Thoracic aorta (tissue), 2 donors: Measurements from ENCODE around the gene TAX1BP3. TPM values are rescaled to one million over a fixed set of nuclear protein-coding genes. Genes with fewer than 3 reads are reported as not detected.

ENCODE experiments used
- ATAC-seq: fragments of 150-250 bp; one replicate; pipeline ENCODE4 v1.8.0; 2017; ENCODE audit warnings: low read depth; ENCODE audit not compliant: insufficient number of reproducible peaks, low FRiP score
- DNase-seq: peaks from one replicate; pipeline ENCODE4 v3.0.0-alpha.2; 2020; ENCODE audit warnings: low spot score
- H3K27ac ChIP-seq, 2 donors: fragments of 200-600 bp; sonication (generic); 1 replicate in 1 of 2; 2 replicates in 1 of 2; pipeline ENCODE4 v1.5.1; 2016; ENCODE audit warnings: mild to moderate bottlenecking in 2 of 2, moderate library complexity in 2 of 2
- H3K27me3 ChIP-seq: fragments of 200-600 bp; sonication (generic); replicated peaks from 2 replicates; pipeline ENCODE4 v1.6.0; 2016; ENCODE audit warnings: mild to moderate bottlenecking; ENCODE audit not compliant: insufficient read depth
- H3K36me3 ChIP-seq: fragments of 200-600 bp; sonication (generic); one replicate; pipeline ENCODE4 v1.5.1; 2016
- H3K4me1 ChIP-seq, 2 donors: fragments of 200-600 bp; sonication (generic); 1 replicate in 1 of 2; 2 replicates in 1 of 2; pipeline versions ENCODE4 v1.5.1 to v1.6.0; 2016; ENCODE audit warnings: low read depth in 2 of 2, mild to moderate bottlenecking in 1 of 2; ENCODE audit not compliant: control insufficient read depth in 1 of 2
- H3K4me3 ChIP-seq: fragments of 200-600 bp; sonication (generic); 2 replicates; pipeline ENCODE4 v1.5.1; 2016; ENCODE audit warnings: mild to moderate bottlenecking
- H3K9me3 ChIP-seq: fragments of 200-600 bp; sonication (generic); 2 replicates; pipeline ENCODE4 v1.5.1; 2016
- total RNA-seq, 2 donors: library from RNA; depleted of rRNA; stranded (reverse); fragments of >200 nt; gene quantifications; one replicate each; pipeline versions ENCODE4 v1.1.0 to v1.2.3, GENCODE V29; 2016
- TF ChIP-seq, protein P1 (sequence below): fragments of 200-600 bp; sonication (generic); IDR thresholded peaks from one replicate; pipeline ENCODE4 v1.5.1; 2019; ENCODE audit warnings: antibody characterized with exemption

TAX1BP3 gene
- total RNA-seq, 2 donors from 2014 or later: 127 to 243 TPM

DNA sequence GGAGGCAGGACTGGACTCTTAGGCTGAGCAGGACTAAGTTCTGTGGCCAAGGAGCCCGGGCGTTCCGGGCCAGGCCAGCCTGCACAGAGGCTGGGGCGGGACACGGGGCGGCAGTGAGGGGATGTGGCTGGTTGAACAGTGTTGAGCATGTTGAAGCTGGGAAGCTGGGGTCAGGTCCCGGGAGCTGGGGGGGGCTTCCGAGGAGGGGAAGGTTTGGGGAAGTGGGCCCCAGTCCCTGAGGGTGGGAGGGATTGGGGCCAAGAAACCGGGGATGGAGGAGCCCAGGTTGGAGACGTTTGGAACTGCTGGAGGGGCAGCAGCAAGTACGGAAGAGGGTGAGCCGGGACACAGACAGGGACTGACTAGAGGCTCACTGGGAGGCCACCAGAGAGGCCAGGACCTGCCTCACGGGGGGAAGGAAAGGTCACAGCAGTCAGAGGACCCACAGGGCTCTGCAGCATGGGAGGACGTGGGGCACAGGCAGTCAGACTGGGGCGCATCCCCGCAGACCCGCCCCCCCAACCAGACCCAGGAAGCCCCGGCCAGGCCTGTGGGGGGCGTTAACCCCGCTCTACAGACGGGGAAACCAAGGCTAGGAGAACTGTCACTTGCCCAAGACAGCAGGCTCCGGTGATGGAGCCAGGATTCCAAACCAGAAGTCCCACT is 9.5 kb downstream of the TAX1BP3 start:
- H3K4me1 ChIP-seq: peaks cover 21 to 37% of the 10 kb centered on the region in 2 donors
- TF ChIP-seq, protein P1, sequence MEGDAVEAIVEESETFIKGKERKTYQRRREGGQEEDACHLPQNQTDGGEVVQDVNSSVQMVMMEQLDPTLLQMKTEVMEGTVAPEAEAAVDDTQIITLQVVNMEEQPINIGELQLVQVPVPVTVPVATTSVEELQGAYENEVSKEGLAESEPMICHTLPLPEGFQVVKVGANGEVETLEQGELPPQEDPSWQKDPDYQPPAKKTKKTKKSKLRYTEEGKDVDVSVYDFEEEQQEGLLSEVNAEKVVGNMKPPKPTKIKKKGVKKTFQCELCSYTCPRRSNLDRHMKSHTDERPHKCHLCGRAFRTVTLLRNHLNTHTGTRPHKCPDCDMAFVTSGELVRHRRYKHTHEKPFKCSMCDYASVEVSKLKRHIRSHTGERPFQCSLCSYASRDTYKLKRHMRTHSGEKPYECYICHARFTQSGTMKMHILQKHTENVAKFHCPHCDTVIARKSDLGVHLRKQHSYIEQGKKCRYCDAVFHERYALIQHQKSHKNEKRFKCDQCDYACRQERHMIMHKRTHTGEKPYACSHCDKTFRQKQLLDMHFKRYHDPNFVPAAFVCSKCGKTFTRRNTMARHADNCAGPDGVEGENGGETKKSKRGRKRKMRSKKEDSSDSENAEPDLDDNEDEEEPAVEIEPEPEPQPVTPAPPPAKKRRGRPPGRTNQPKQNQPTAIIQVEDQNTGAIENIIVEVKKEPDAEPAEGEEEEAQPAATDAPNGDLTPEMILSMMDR: no peak
- H3K36me3 ChIP-seq: peaks cover 30% of the 10 kb centered on the region
- no peaks in the 10 kb centered on the region for H3K9me3 ChIP-seq
- peak overlapping the region; percentile 84 to 91 for H3K27ac ChIP-seq
- no peak for DNase-seq
- no peak for ATAC-seq
- no peaks in the 10 kb centered on the region for H3K27me3 ChIP-seq
- no peak overlapping the region for H3K4me3 ChIP-seq

GRCh38 chr17:3657874-3658783 is 10.2 kb downstream of the TAX1BP3 start:
- Histone ChIP-seq H3K9me3 (no peaks in the 10 kb centered on the region), H3K4me3 (no peak overlapping the region), H3K27me3 (no peaks in the 10 kb centered on the region), H3K36me3 (peaks cover 22% of the 10 kb centered on the region), H3K27ac (peak overlapping the region; percentile 84 to 91), H3K4me1 (peaks cover 21 to 37% of the 10 kb centered on the region in 2 donors)
- DNase-seq (no peak), ATAC-seq (no peak)
- TF ChIP-seq, protein P1: no peak

DNA sequence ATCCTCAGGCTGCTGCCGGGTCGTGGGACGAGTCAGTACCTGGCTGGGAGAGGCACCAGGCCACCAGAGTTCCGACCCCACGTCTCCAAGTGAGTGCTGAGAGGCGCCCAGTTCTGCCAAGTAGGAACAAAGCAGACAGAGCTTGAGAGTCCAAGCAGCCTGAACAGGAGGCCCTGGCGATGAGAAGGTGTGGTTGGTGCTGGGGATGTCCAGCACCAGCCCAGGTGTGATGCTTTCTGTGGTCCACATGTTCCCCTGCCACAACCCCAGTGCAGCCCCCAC is 10.8 kb downstream of the TAX1BP3 start:
- no peak overlapping the region for H3K4me3 ChIP-seq
- H3K4me1 ChIP-seq: peaks cover 21 to 37% of the 10 kb centered on the region in 2 donors
- no peak for ATAC-seq
- DNase-seq: no peak
- H3K9me3 ChIP-seq: no peaks in the 10 kb centered on the region
- no peak overlapping the region for H3K27ac ChIP-seq
- H3K36me3 ChIP-seq: peaks cover 16% of the 10 kb centered on the region
- TF ChIP-seq, protein P1: no peak
- H3K27me3 ChIP-seq: no peaks in the 10 kb centered on the region

DNA sequence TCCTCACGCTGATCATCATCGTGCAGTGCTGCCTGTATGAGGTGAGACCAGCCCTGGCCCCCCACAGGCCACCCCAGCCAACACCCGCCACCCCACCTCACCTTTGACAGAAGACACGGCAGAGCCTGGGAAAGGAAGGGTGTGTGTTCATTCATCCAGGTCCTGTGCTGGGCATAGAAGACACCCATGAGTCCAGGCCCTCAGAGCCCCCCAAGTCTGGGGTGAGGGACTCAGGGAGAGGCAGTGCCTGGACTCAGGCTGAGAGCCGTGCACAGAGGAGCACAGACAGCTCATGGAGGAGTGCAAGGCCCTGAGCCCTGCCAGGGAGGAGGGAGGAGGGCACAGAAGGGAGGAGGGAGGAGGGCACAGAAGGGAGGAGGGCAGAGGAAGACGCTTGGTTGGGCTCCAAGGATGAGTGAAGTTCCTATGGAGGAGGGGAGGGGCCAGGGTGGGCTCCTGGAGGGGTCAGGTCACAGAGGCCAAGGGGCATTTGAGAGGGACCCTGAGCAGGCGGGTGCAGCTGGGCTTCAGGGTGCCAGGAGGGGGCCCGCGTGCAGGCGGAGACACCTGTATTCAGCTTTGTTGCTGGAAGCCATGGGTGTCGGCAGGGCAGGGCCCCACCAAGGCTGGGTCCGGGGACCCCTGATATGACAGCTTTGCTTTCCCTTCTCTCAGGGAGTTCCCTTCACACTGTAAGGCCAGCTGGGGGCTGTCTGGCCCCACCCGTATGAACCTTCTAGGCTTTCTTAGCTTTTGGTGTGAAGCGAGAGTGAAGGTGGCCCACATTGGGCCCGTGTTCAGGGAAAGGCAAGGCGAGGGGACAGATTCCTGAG is 11.4 kb downstream of the TAX1BP3 start:
- Histone ChIP-seq H3K9me3 (no peaks in the 10 kb centered on the region), H3K27ac (no peak overlapping the region)
- no peak for DNase-seq

More for the DNA sequence above, 11.4 kb downstream of the TAX1BP3 start:
- H3K36me3 ChIP-seq: peaks cover 11% of the 10 kb centered on the region
- no peak for ATAC-seq
- H3K27me3 ChIP-seq: no peaks in the 10 kb centered on the region
- H3K4me1 ChIP-seq: peaks cover 21 to 37% of the 10 kb centered on the region in 2 donors
- TF ChIP-seq, protein P1: no peak
- H3K4me3 ChIP-seq: no peak overlapping the region
